Ovary (tissue), 3 donors: Measurements from ENCODE around the gene BLTP1.

Source experiments
- EP300 ChIP-seq: sonication (generic); formaldehyde crosslinking; IDR thresholded peaks from one replicate; pipeline ENCODE4 v1.6.1; 2017; ENCODE audit warnings: antibody characterized with exemption
- POLR2A ChIP-seq: fragments of 450-650 bp; IDR thresholded peaks from one replicate; pipeline ENCODE4 v1.6.1; 2017; ENCODE audit warnings: antibody characterized with exemption, mild to moderate bottlenecking, moderate library complexity
- TF ChIP-seq, protein P1 (sequence below), 3 donors: fragments of 450-650 bp in 2 of 3; fragments of 200-600 bp in 1 of 3; IDR thresholded peaks; one replicate each; pipeline versions ENCODE4 v1.5.1 to v1.8.0; 2016 to 2022; ENCODE audit warnings: antibody characterized with exemption in 3 of 3, mild to moderate bottlenecking in 1 of 3
- donor health status: DM: no; HTN: no; CAD: no.

DNA sequence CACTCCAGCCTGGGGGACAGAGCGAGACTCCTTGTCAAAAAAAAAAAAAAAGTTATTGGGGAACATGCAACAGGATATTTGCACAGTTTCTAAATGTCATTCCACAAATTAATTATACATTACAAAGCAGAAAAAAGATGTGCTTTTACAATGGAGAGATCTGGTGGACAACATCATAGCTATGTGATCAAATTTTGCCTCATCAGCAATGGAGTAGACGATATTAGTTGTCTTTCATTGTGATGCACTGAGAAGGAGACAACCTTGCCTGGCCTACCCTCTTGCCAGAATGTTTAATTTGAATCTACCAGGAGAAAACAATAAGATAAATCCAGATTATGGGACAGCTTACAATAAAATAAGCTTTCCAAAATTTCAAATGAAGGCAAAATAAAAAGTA is 30.5 kb upstream of the BLTP1 start:
- TF ChIP-seq, protein P1, sequence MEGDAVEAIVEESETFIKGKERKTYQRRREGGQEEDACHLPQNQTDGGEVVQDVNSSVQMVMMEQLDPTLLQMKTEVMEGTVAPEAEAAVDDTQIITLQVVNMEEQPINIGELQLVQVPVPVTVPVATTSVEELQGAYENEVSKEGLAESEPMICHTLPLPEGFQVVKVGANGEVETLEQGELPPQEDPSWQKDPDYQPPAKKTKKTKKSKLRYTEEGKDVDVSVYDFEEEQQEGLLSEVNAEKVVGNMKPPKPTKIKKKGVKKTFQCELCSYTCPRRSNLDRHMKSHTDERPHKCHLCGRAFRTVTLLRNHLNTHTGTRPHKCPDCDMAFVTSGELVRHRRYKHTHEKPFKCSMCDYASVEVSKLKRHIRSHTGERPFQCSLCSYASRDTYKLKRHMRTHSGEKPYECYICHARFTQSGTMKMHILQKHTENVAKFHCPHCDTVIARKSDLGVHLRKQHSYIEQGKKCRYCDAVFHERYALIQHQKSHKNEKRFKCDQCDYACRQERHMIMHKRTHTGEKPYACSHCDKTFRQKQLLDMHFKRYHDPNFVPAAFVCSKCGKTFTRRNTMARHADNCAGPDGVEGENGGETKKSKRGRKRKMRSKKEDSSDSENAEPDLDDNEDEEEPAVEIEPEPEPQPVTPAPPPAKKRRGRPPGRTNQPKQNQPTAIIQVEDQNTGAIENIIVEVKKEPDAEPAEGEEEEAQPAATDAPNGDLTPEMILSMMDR (IDR thresholded peaks at IDR 0.05): no peak
- TF ChIP-seq EP300: no peak
- no peak for TF ChIP-seq POLR2A
